Lower leg skin (tissue), 4 donors: ENCODE data around the gene SLC8A2. TPM values are rescaled to one million over a fixed set of nuclear protein-coding genes. Genes with fewer than 3 reads are reported as not detected.
"Not testable (repeated sequence)": the region's sequence is repeated elsewhere in the genome, so short reads cannot be mapped to it uniquely, and the experiment has no call there.

Source experiments
- DNase-seq, 2 donors: peaks; one replicate each; pipeline ENCODE4 v3.0.0-alpha.2; 2019; ENCODE audit warnings: low spot score in 2 of 2
- H3K4me3 ChIP-seq: fragments of 200-600 bp; sonication (generic); 2 replicates; pipeline ENCODE4 v1.5.1; 2017; ENCODE audit warnings: mild to moderate bottlenecking, low read depth; ENCODE audit not compliant: poor library complexity, severe bottlenecking
- CTCF ChIP-seq, 3 donors: fragments of 450-650 bp; IDR thresholded peaks; one replicate each; pipeline ENCODE4 v1.5.1; 2016; ENCODE audit warnings: antibody characterized with exemption in 3 of 3, mild to moderate bottlenecking in 3 of 3, moderate library complexity in 2 of 3
- POLR2A ChIP-seq, 2 donors: fragments of 450-650 bp; IDR thresholded peaks; one replicate each; pipeline ENCODE4 v1.6.1; 2016 to 2017; ENCODE audit warnings: antibody characterized with exemption in 2 of 2, mild to moderate bottlenecking in 1 of 2, moderate library complexity in 1 of 2
- WGBS, 2 donors: methylation state at CpG; one replicate each; pipeline ENCODE4 v1.1.5; 2018; 5-methylcytosine and 5-hydroxymethylcytosine counted together
- intact Hi-C: fragments of 100-400 bp; cut with DNase I; formaldehyde crosslinking; loops from one replicate; pipeline ENCODE4 v1.15.0; 2023; ENCODE audit warnings: low total_unique reads
- total RNA-seq, 4 donors: library from RNA; depleted of rRNA; stranded (reverse); fragments of >200 nt; gene quantifications; one replicate each; pipeline ENCODE4 v1.1.0, GENCODE V29; 2016

The SLC8A2 gene
- total RNA-seq, 4 donors from 2014 or later = 0.38 to 2.3 (median 1.6) TPM; not detected in 1

- WGBS, 2 donors = 83 to 91% methylated on average over 4 of the region's 4 CpGs
- DNase-seq, intact Hi-C loops, H3K4me3 ChIP-seq: not testable (repeated sequence)
Measured at GRCh38 chr19:47384533-47384932, 87.2 kb downstream of the SLC8A2 start.

GRCh38 chr19:47383890-47384289 lies 87.8 kb downstream of the SLC8A2 start:
- DNase-seq, H3K4me3 ChIP-seq, intact Hi-C loops: not testable (repeated sequence)
- whole genome bisulfite sequencing, 2 donors = 69 to 81% methylated on average over 5 of the region's 5 CpGs

- H3K4me3 ChIP-seq = no peak overlapping the region
- intact Hi-C loops = no loop called here
- WGBS, 2 donors = 92 to 93% methylated on average over 10 to 11 of the region's 11 CpGs
- TF ChIP-seq CTCF (IDR thresholded peaks at IDR 0.05) (no peak), POLR2A (IDR thresholded peaks at IDR 0.05) (no peak)
- DNase-seq = no peak
Measured at GRCh38 chr19:47381653-47382279, 89.9 kb downstream of the SLC8A2 start.

- no peak for DNase-seq
- TF ChIP-seq POLR2A (IDR thresholded peaks at IDR 0.05) (no peak), CTCF (IDR thresholded peaks at IDR 0.05) (no peak)
- no peak overlapping the region for H3K4me3 ChIP-seq
- 91 to 96% methylated on average over 7 to 14 of the region's 14 CpGs for WGBS, 2 donors
- intact Hi-C loops = no loop called here
Measured at GRCh38 chr19:47381121-47381520, 90.6 kb downstream of the SLC8A2 start.

GRCh38 chr19:47380559-47380958 lies 91.1 kb downstream of the SLC8A2 start:
- no peak for DNase-seq
- 96 to 97% methylated on average over 6 of the region's 6 CpGs for WGBS, 2 donors
- H3K4me3 ChIP-seq = no peak overlapping the region
- intact Hi-C loops = no loop called here
- TF ChIP-seq POLR2A (IDR thresholded peaks at IDR 0.05) (no peak), CTCF (IDR thresholded peaks at IDR 0.05) (no peak)

GRCh38 chr19:47379381-47379938 lies 92.2 kb downstream of the SLC8A2 start:
- WGBS, 2 donors = 89 to 92% methylated on average over 23 of the region's 23 CpGs
- no peak for DNase-seq
- intact Hi-C loops = no loop called here
- H3K4me3 ChIP-seq = no peak overlapping the region
- TF ChIP-seq POLR2A (IDR thresholded peaks at IDR 0.05) (no peak), CTCF (IDR thresholded peaks at IDR 0.05) (no peak)

- DNase-seq = no peak
- 92 to 95% methylated on average over 11 of the region's 11 CpGs for WGBS, 2 donors
- intact Hi-C loops = no loop called here
- no peak for TF ChIP-seq POLR2A (IDR thresholded peaks at IDR 0.05)
- TF ChIP-seq CTCF (IDR thresholded peaks at IDR 0.05) = no peak
- no peak overlapping the region for H3K4me3 ChIP-seq
Measured at GRCh38 chr19:47378246-47378645, 93.4 kb downstream of the SLC8A2 start.
